RWPE1 (cell line): ENCODE data around the gene FHL1.
"Not testable (repeated sequence)": the region's sequence is repeated elsewhere in the genome, so short reads cannot be mapped to it uniquely, and the experiment has no call there.

Experiments used
- CTCF ChIA-PET: fragments of 350-600 bp; sonication (Branson Sonifier 250); formaldehyde crosslinking; extraction: SDS; loops from one replicate; lab custom pipeline; 2021; lab: Yijun Ruan, JAX
- POLR2A ChIA-PET: fragments of 400-600 bp; formaldehyde crosslinking; extraction: SDS; loops from one replicate; lab custom pipeline; 2020; ENCODE audit warnings: antibody characterized with exemption; ENCODE audit not compliant: low non-redundant PET; lab: Yijun Ruan, JAX
- DNase-seq: peaks from one replicate; pipeline ENCODE4 v3.0.0; 2012; ENCODE audit warnings: low spot score
- H3K27ac ChIP-seq: fragments of 450-650 bp; 2 replicates; pipeline ENCODE4 v1.5.1; 2017
- TF ChIP-seq, protein P1 (sequence below): fragments of 450-650 bp; conservative IDR thresholded peaks from 2 replicates; pipeline ENCODE4 v1.5.1; 2017; ENCODE audit warnings: low read depth, mild to moderate bottlenecking

FHL1 gene

DNA sequence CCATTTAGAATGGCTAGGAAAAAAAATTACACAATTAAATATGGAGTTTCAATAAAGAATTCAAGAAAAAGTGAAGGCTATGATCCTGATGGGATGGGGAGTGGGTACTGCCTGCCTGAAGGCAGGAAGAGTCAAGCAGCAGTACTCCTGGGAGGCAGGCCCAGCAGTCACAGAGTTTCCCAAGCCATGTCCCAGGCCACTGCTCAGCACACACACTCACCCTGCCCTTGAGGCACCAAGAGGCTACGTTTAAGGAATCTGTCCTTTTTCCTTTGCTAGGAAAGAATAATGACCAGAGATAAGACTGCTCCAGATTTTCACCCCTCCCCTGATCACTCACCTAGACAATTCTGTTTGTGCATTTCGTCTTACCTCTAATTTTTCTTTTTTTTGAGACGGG is 73.6 kb downstream of the FHL1 start:
- POLR2A ChIA-PET: no interaction called here
- CTCF ChIA-PET: no interaction called here
- TF ChIP-seq, protein P1, sequence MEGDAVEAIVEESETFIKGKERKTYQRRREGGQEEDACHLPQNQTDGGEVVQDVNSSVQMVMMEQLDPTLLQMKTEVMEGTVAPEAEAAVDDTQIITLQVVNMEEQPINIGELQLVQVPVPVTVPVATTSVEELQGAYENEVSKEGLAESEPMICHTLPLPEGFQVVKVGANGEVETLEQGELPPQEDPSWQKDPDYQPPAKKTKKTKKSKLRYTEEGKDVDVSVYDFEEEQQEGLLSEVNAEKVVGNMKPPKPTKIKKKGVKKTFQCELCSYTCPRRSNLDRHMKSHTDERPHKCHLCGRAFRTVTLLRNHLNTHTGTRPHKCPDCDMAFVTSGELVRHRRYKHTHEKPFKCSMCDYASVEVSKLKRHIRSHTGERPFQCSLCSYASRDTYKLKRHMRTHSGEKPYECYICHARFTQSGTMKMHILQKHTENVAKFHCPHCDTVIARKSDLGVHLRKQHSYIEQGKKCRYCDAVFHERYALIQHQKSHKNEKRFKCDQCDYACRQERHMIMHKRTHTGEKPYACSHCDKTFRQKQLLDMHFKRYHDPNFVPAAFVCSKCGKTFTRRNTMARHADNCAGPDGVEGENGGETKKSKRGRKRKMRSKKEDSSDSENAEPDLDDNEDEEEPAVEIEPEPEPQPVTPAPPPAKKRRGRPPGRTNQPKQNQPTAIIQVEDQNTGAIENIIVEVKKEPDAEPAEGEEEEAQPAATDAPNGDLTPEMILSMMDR: no peak
- DNase-seq: no peak
- peak overlapping the region; percentile 55 for H3K27ac ChIP-seq

GRCh38 chrX:136221851-136222513 is 74.6 kb downstream of the FHL1 start:
- TF ChIP-seq, protein P1: no peak
- POLR2A ChIA-PET: no interaction called here
- DNase-seq: no peak
- CTCF ChIA-PET: interaction anchor here (0.5 kb wide), 1 partner anchor 196 kb away, joined by 3 read pairs; no protein-coding TSS in a partner anchor
- H3K27ac ChIP-seq: no peak overlapping the region

DNA sequence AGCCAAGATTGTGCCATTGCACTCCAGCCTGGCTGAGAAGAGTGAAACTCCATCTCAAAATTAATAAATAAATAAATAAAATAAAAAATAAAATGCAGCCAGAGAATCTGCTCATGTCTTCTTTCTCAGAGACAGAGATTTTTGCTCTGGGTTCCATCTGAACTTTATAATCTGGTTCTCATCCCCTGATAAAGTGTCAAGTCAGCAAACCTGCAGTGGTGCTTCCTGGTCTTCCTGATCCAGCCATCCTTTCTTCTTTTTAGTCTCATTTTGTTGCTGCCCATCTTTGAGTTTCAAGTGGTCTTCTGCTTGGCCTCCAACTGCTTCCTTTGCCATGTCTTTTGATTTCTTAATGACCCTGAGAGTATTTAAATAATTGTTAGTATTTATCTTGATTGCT is 79.7 kb downstream of the FHL1 start:
- TF ChIP-seq, protein P1: no peak
- no peak for DNase-seq
- H3K27ac ChIP-seq: no peak overlapping the region
- ChIA-PET POLR2A (no interaction called here), CTCF (no interaction called here)

DNA sequence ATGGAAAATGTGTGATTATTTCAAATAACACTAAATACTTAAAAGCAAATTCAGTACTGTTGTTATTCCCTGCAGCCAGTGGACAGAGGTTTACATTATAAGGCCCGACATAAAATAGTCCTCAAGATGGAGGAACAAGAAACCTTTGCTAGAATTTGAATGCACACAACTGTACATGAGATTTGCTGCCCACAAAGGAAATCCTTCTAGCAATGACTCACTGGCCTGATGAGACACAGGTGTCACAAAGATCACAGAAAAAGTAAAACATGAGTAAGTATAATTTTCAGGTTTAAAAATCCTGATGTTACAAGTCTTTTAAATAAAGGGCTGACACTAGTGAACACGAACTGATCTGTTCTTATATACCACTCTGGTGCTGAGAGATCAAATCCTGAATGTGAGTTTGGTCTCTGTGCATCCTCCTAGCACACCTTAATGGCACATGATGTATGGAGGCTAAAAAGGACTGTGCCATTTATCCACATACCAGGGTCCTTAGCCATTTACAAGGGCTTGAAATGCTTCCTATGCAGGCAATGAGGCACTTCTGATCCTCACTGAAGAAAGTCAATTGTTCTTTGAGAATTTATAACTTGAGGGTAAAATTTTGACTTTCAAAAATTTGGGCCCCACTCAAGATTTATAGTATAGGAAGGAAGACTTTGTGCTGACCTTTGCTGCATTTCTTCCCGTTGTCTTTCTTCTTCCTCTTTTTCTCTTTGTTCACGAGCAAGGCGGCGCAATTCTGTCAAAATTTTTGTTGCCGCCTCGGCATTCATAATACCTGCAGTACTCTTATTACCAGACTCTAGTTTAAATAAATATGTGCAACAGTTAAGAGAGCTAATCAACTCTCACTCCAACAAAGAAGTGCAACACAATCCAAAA is 80.9 kb downstream of the FHL1 start:
- ChIA-PET CTCF (no interaction called here), POLR2A (no interaction called here)
- TF ChIP-seq, protein P1: no peak
- no peak for DNase-seq
- H3K27ac ChIP-seq: no peak overlapping the region

DNA sequence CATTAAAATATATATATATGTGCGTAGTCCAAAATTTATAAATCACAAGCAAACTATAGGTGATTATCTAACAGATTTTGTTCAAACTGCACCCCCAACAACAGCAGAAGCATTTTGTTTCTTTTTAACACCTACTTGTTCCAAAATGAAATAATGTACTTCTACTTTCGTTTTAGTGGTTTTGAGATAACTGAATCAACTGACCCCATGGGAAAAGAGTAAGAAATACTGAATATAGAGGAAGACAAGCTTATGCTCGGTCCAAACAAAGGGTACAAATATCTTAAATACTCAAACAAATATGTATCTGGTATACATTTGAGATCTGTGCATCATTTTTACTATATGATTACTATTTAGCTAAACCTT is 81.5 kb downstream of the FHL1 start:
- TF ChIP-seq, protein P1: no peak

DNA sequence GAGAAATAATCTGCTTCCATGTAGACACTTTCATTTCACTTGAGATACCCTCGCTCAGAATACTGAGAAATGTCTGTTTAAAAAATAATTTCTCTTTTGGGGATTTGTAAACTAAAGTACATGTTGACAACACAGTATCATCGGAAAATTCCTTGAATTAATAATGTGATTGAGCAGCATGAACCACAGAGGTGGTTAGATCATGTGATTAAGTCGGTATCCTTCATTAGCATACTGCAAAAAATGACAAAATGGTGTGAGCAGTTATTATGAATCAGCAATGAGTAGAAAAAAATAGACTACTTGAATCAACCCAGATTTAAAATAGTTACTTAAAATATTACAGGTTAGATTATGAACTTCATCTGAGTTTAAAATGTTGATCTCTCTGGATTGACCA is 89.7 kb downstream of the FHL1 start:
- TF ChIP-seq, protein P1: no peak
- no peak overlapping the region for H3K27ac ChIP-seq
- ChIA-PET POLR2A (no interaction called here), CTCF (no interaction called here)
- DNase-seq: no peak

More for the DNA sequence above, 81.5 kb downstream of the FHL1 start:
- no peak overlapping the region for H3K27ac ChIP-seq
- ChIA-PET CTCF (no interaction called here), POLR2A (no interaction called here)
- no peak for DNase-seq

GRCh38 chrX:136237849-136238248 is 90.5 kb downstream of the FHL1 start:
- CTCF ChIA-PET, POLR2A ChIA-PET, DNase-seq, H3K27ac ChIP-seq: not testable (repeated sequence)
